Prostate gland (tissue), 2 donors: ENCODE measurements around the gene CYBA.

Source experiments
- POLR2A ChIP-seq: fragments of 450-650 bp; IDR thresholded peaks from one replicate; pipeline ENCODE4 v1.6.1; 2016; ENCODE audit warnings: antibody characterized with exemption, mild to moderate bottlenecking
- POLR2AphosphoS5 ChIP-seq: sonication (generic); formaldehyde crosslinking; IDR thresholded peaks from one replicate; pipeline ENCODE4 v1.6.1; 2017; ENCODE audit warnings: antibody characterized with exemption
- TF ChIP-seq, protein P1 (sequence below), 4 experiments: fragments of 200-600 bp in 2 of 4; fragments of 450-650 bp in 2 of 4; sonication (generic) in 2 of 4; IDR thresholded peaks; 1 replicate in 3 of 4; 2 replicates in 1 of 4; pipeline ENCODE4 v1.5.1; 2016 to 2019; ENCODE audit warnings: antibody characterized with exemption in 4 of 4, mild to moderate bottlenecking in 2 of 4, moderate library complexity in 2 of 4

GRCh38 chr16:88667461-88667860 lies 16.6 kb upstream of the CYBA start:
- TF ChIP-seq POLR2AphosphoS5 (no peak), POLR2A (no peak)
- TF ChIP-seq, protein P1, sequence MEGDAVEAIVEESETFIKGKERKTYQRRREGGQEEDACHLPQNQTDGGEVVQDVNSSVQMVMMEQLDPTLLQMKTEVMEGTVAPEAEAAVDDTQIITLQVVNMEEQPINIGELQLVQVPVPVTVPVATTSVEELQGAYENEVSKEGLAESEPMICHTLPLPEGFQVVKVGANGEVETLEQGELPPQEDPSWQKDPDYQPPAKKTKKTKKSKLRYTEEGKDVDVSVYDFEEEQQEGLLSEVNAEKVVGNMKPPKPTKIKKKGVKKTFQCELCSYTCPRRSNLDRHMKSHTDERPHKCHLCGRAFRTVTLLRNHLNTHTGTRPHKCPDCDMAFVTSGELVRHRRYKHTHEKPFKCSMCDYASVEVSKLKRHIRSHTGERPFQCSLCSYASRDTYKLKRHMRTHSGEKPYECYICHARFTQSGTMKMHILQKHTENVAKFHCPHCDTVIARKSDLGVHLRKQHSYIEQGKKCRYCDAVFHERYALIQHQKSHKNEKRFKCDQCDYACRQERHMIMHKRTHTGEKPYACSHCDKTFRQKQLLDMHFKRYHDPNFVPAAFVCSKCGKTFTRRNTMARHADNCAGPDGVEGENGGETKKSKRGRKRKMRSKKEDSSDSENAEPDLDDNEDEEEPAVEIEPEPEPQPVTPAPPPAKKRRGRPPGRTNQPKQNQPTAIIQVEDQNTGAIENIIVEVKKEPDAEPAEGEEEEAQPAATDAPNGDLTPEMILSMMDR (IDR thresholded peaks at IDR 0.05), result no peak
